ENCODE data around the gene ZNF12.
"Not testable (repeated sequence)": the region's sequence is repeated elsewhere in the genome, so short reads cannot be mapped to it uniquely, and the experiment has no call there.

ZNF12 gene

DNA sequence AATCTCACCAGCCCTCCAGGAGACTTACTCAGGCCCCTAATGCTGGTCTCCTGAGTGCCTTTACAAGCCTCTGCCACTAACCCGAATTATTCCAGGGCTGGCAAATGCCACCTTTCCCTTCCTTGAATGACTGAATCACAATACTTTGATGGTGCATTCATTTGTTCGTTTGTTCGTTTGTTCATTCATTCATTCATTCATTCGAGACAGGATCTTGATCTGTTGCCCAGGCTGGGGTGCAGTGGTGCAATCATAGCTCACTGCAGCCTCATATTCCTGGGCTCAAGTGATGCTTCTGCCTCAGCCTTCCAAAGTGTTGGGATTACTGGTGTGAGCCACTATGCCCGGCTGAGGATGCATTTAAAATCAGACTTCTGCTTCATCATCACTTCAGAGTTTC is 6.0 kb downstream of the ZNF12 start:
- DNase-seq (ENCODE audit: low spot score) (no peak), FAIRE-seq (no peak)

DNA sequence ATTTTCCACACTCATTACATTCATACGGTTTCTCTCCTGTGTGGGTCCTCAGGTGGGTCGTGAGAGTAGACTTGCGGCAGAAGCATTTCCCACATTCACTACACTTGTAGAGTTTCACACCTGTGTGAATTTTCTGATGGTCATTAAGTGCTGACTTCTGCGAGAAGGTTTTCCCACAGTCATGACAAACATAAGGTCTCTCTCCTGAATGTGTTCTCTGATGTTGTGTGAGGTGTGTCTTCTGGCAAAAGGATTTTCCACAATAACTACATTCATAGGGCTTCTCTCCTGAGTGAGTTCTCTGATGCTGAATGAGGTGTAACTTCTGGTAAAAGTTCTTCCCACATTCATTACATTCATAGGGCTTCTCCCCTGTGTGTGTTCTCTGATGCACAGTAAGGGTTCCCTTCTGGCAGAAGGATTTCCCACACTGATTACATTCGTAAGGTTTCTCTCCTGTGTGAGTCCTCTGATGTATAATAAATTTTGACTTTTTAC is 15.1 kb downstream of the ZNF12 start:
- FAIRE-seq (no peak), DNase-seq (ENCODE audit: low spot score) (no peak)

DNA sequence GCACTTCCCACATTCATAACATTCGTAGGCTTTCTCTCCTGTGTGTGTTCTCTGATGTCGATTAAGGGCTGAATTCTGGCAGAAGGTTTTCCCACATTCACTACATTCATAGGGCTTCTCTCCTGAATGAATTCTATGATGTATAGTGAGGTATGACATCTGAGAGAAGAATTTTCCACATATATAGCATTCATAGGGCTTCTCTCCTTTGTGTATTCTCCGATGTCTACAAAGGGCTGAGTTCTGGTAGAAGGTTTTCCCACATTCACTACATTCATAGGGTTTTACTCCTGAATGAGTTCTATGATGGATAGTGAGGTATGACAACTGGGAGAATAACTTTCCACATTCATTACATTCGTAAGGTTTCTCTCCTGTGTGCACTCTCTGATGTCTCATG is 15.6 kb downstream of the ZNF12 start:
- FAIRE-seq, result no peak
- DNase-seq (ENCODE audit: low spot score), result no peak

DNA sequence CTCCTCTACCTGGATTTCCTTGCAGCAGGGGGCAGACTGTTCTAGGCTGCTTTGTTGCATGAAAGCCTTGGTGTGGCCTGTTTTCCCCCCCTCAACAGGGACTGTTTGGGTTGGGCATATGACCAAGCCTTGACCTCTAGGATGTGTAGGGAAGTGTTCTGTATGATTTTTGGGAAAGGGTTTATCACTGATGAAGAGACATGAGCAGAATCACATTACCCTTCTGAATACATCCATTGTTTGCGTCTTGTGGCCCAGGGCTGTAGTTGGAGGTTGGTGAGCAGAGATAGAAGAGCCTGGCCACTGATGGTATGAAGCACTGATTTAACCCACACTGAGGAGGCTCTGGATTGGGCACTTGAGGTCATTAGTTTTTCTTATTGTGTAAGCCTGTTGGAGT is 26.6 kb downstream of the ZNF12 start:
- DNase-seq (ENCODE audit: low spot score) (no peak), FAIRE-seq (no peak)

DNA sequence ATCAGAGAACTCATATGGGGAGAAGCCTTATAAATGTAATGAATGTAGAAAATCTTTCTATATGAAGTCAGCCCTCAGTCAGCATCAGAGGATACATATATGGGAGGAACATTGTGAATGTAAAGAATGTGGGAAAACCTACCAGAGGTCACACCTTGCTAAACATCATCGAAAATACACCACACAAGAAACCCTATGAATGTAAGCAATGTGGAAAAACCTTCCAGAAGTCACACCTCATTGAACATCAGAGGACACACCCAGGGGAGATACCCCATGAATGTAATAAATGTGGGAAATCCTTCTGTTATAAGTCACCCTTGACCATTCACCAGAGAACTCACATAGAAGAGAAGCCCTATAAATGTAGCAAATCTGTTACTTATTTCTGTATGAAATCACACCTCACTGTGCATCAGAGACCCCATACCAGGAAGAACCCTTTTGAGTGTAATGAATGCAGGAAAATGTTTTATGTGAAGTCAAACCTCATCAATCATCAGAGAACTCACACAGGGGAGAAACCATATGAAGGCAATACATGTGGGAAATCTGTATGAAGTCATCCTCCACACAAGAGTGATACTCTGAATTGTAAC is 30.8 kb downstream of the ZNF12 start:
- DNase-seq (ENCODE audit: low spot score), result no peak
- no peak for FAIRE-seq

DNA sequence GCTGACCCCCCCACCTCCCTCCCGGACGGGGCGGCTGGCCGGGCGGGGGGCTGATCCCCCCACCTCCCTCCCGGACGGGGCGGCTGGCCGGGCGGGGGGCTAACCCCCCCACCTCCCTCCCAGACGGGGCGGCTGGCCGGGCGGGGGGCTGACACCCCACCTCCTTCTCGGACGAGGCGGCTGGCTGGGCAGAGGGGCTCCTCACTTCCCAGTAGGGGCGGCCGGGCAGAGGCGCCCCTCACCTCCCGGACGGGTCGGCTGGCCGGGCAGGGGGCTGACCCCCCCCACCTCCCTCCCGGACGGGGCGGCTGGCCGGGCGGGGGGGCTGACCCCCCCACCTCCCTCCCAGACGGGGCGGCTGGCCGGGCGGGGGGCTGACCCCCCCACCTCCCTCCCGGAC is 35.9 kb downstream of the ZNF12 start:
- FAIRE-seq; DNase-seq (ENCODE audit: low spot score): not testable (repeated sequence)

DNA sequence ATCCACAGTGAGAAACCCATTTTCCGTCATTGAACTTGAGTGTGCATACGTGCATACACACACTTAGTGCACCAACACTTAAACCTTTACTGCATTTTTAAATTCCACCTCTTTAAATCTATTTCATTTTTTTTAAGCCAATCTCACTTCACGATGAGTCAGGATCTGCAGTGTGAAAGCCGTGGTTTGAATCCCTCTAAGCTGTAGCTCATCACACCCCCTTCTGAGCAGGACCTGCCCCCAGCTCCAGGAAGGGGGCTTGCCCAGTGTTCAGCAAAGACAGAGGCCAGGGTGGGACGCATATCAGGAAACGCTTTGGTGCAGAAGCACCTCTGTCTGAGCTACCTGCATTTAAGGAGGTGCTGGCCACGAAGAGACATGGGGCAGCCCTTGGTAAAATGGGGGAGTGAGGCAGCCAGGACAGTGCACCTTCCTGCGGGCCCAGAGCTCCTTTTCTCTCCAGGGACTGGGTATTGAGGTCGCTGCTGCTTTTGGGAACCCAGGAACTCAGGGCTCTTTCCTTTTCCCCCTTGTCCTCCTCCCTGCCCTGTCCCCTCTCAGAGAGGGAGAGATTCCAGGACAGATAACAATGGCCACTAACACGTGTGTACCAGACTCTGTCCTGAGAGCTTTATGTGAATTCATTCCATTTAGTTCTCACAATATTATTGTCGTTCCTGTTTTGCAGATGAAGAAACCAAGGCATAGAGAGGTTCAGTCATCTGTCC is 48.0 kb downstream of the ZNF12 start:
- FAIRE-seq, result no peak

DNA sequence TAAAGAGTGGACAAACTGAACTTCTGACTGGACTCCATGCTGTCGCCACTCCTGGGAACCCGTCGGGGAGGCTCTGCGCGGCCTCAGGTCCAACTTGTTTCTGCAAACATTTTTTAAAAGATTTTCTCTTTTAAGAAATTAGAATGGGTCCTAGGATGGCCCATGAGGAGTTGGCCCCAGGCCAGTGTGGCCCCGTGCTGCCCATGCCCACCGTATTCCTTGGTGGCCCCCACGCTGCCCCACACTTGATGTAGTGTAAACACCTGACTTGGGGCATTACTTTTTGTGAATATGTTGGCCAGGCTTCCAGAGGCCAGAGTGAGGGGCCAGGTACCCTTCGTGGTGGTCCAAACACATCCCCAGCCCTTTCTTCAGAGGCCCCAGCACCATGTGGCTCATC is 50.3 kb downstream of the ZNF12 start:
- DNase-seq (ENCODE audit: low spot score) (no peak), FAIRE-seq (no peak)

More for the DNA sequence above, 48.0 kb downstream of the ZNF12 start:
- no peak for DNase-seq (ENCODE audit: low spot score)

DNA sequence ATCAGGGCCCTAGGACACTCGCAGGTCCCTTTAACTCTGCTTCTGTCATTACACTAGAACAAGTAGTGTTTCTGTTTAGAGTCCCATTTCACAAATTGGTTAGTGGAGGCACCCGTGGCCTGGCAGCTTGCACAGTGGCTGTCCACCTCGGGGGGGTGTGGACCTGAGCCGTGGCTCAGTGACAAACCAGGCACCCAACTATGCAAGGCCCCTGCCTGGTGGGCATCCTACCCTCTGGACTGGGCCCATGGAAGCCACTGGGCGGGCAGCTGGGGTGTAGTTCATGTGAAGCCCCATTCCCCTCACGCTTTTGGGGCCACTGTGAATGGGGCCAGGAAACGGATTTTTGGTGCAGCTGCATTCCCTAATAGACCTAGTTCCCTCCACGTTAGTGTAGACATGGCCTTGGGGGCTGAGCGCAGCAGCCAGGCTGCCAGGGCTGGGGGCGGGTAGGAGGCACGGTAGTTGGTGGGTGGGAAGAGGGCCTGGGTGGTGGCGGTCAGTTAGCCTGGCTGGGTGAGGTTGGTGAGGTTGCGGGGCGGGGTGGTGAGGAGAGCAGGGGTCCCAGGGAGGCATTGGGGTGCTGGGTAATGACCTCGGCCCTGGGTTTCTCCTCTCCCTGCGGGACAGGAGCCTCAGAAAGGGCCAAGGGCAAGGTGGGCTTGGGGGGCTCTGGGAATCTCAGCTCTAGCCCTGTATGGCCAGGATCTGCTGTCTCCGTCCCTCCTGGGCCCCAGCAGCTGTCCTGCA is 50.9 kb downstream of the ZNF12 start:
- no peak for FAIRE-seq
- no peak for DNase-seq (ENCODE audit: low spot score)

DNA sequence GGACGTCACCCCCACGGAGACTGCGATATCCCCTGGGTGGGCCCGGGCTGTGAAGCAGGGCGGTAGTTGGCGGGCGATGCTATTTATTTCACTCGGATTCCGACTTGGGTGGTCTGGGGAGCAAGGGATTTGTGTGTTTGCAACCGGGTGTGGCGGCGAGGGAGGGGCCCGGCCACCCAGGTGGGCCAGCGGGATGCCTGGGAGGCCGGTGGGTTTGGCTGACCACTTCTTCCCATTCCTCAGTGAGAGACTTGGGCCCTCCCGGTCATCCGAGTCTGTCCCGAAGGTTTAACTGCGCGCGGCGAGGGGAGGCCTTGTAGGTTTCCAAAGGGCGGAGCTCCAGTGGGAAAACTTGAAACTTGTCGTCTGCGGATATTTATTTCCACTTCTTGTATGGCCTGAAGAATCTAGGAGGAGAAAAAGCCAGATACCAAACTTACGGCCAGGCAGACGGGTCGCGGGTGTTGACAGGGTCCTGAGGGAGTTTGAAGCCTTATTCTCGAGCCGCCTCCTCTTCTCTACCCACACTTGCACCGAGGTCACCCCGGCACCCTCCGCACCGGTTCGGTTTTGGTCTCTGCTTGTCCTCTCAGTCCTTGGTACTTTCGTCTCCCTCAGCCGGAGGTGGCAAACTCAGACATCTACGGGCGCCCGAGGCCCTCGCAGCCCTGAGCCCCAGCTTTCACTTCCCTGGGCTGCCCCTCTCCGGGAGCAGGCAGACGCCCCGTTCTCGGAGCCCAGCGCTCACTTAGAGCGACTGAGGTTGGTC is 51.7 kb downstream of the ZNF12 start:
- DNase-seq (ENCODE audit: low spot score) (no peak), FAIRE-seq (no peak)

DNA sequence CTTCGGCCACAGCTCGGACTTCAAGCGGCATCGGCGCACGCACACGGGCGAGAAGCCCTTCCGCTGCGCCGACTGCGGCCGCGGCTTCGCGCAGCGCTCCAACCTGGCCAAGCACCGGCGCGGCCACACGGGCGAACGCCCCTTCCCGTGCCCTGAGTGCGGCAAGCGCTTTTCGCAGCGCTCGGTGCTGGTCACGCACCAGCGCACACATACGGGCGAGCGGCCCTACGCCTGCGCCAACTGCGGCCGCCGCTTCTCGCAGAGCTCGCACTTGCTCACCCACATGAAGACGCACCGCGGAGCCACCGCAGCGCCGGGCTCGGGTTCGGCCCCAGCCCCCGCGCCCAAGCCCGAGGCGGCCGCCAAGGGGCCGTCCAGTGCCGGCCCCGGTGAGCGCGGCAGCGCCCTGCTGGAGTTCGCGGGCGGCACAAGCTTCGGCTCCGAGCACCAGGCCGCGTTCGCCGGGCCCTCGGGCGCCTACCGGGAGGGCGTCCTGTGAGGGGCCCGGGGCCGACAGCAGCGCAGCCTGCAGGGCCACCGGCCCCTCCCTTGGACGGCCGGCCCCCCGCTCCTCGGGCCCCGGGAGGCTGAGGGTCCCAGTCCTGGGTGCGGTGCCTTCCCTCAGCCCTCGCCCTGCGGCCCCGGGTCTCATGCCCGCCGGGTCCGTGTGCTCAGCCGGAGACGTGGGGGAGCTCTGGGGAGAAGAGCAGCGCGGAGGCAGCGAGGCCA is 52.5 kb downstream of the ZNF12 start:
- no peak for DNase-seq (ENCODE audit: low spot score)

DNA sequence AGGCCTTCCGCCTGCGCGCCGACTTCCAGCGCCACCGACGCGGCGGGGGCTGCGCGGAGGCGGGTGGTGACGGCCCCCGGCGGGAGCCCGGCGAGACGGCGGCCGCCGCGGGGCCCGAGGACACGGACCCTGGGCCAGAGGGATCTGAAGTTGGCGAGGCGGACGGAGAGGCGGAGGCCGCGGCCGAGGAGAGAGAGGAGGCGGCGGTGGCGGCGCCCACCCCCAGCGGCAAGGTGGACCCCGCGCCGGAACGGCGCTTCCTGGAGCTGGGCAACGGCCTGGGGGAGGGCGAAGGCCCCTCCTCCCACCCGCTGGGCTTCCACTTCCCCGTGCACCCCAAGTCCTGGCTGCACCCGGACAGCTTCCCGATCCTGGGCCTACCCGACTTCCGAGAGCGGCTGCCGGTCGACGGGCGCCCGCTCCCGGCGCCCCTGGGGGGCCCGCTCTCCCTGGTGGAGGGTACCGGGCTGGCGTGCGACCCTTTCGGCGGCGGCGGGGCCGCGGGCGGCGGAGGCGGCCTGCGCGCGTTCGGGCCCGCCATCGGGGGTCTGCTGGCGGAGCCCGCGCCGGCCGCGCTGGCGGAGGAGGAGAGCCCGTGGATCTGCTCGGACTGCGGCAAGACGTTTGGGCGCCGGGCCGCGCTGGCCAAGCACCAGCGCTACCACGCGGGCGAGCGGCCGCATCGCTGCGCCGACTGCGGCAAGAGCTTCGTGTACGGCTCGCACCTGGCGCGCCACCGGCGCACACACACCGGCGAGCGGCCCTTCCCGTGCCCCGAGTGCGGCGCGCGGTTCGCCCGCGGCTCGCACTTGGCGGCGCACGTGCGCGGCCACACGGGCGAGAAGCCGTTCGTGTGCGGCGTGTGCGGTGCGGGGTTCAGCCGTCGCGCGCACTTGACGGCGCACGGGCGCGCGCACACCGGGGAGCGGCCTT is 53.4 kb downstream of the ZNF12 start:
- DNase-seq (ENCODE audit: low spot score) (no peak), FAIRE-seq (no peak)

More for the DNA sequence above, 52.5 kb downstream of the ZNF12 start:
- no peak for FAIRE-seq

DNA sequence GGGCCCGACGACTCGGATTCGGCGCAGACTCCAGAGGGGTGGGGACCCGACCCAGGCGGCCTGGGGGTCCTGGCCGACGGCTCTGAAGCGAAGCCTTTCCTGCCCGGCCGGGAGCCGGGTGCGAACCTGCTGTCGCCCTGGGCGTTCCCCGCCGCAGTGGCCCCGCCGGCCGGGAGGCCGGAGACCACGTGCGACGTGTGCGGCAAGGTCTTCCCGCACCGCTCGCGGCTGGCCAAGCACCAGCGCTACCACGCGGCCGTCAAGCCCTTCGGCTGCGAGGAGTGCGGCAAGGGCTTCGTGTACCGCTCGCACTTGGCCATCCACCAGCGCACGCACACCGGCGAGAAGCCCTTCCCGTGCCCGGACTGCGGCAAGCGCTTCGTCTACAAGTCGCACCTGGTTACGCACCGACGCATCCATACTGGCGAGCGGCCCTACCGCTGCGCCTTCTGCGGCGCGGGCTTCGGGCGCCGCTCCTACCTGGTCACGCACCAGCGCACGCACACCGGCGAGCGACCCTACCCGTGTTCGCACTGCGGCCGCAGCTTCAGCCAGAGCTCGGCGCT is 54.2 kb downstream of the ZNF12 start:
- FAIRE-seq (no peak), DNase-seq (ENCODE audit: low spot score) (no peak)

DNA sequence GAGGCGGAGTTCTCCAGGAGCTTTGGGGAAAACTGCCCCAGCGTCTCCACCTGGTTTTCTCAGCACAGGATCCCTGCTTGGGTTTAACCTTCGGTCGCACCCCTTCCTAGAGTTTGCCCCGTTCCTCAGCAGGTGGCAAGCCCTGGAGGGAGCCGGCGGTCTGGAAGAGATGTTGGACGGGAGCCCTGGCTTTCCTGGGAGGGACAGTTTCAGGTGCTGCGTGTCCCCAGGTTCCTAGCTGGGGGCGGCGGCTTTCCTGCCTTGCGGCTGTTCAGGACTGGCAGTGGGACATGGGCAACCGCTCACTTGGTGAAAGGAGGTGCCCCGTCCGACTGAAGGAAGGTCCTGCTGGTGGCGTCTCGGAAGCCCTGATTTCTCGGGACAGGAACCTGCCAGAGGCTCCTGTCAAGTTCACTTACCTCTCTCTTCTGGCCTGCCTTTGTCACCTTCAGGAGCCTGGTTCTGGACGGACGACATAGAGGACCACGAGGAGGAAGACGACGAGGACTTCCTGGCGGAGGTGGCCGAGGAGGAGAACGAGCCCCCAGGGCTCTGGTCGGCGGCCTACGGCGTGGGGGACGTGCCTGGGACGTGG is 54.8 kb downstream of the ZNF12 start:
- FAIRE-seq (no peak), DNase-seq (ENCODE audit: low spot score) (no peak)

DNA sequence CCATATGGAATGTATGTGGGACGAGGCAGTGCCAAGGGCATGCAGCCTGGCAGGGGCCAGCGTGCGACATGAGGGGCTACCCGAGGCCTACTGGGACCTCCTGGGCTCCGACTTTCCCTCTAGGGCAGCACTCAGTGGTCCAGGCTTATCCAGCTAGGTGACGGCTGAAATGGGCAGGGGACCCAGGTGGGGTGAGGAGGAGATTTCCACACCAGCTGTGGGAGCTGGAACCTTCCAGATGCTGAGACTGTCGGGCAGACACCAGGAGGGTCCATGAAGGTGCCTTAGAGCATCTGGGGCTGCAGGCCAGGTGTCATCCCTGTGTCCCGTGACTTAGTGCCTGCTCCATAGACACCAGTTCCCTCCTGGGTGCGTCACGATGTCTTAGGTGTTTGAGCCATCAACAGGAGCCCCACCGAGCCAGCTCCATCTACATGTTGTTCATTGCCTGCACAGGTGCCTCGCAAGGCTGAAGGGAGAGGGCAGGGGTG is 56.2 kb downstream of the ZNF12 start:
- no peak for FAIRE-seq
- no peak for DNase-seq (ENCODE audit: low spot score)

DNA sequence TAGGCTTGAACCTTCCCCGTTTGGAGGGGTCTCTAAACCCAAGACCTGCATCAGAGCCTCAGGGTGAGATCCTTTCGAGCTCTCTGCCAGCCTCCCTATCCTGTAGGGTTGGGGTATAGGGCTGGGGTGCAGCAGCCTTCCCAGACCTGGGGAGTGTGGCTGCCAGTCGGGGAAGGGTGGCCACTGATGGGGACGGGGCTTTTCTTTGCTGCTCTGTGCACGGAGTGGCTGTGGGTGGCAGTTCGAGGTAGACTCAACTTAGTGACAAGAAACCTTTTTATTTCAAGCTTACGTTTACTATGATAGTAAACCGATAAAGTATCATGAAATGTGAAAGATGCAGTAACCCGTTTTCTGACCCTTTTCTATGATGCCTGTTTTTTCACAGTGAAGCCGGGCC is 56.7 kb downstream of the ZNF12 start:
- FAIRE-seq (no peak), DNase-seq (ENCODE audit: low spot score) (no peak)

DNA sequence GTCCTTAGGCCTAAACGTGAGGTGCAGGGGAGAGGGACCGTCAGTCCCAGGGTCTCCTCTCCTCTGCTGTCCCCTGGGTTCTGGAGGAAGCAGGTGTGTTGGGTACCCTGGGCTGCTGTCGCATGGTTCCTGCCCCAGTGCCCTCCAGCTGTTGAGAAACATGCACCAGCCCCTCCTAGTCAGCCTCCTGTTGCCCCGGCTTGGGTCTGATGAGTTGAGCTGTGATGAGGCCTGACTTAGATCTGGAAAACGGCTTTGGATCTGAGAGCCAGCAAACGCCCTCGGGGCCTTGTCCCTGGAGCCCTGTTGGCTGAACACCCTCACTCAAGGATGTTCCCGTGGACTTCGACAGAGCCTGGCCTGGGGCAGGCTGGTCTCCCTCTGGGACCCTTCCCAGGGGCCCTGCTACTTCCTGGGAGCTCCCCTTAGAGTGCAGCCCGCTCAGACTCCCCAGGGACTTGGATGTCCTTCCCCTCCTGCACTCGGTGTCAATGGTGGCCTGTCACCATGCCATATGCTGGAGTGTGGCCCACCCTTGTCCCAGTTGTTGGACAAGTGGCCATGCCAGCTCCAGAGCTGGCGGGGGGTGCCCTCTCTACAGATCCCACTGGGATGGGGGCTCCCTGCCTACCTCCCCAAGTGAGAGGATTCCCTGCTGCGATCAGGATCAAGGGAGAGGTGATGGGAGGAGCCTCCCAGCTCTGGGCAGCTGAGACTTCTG is 57.3 kb downstream of the ZNF12 start:
- FAIRE-seq (no peak), DNase-seq (ENCODE audit: low spot score) (no peak)

DNA sequence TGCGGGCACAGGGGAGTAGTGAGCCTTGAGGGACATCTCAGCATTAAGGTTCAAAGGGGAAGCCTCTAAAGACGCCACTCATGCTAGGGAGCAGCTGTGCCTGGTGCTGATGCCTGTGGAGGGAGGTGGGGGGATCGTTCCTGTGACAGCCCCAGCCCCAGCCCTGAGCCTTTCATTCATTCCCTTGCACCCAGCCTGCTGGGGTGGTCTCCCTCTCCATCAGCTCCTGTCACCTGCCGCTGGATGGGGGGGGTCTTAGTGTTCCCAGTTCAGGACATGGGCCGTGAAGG is 58.0 kb downstream of the ZNF12 start:
- FAIRE-seq, result no peak

More for the DNA sequence above, 58.0 kb downstream of the ZNF12 start:
- DNase-seq (ENCODE audit: low spot score), result no peak
